GM06990 (cell line): ENCODE measurements around the gene GRM7.

Experiments used
- DNase-seq: peaks from one replicate; pipeline ENCODE4 v3.0.0-alpha.2; 2011; ENCODE audit not compliant: insufficient read length; ENCODE audit errors: extremely low read depth
- H3K27me3 ChIP-seq: replicated peaks from 2 replicates; pipeline ENCODE4 v1.6.0; 2011; ENCODE audit warnings: low read length; ENCODE audit not compliant: control insufficient read depth, insufficient read depth
- H3K36me3 ChIP-seq: 2 replicates; pipeline ENCODE4 v1.5.1; 2011; ENCODE audit warnings: low read length; ENCODE audit not compliant: control insufficient read depth, insufficient read depth
- H3K4me3 ChIP-seq: replicated peaks from 2 replicates; pipeline ENCODE4 v1.5.1; 2011; ENCODE audit warnings: low read depth, mild to moderate bottlenecking, control low read depth, low read length
- TF ChIP-seq, protein P1 (sequence below): IDR thresholded peaks from 2 replicates; pipeline ENCODE4 v1.5.1; 2011; ENCODE audit warnings: low read length, control low read depth, mild to moderate bottlenecking, inconsistent platforms; ENCODE audit not compliant: insufficient read depth, poor library complexity, severe bottlenecking

Gene GRM7

DNA sequence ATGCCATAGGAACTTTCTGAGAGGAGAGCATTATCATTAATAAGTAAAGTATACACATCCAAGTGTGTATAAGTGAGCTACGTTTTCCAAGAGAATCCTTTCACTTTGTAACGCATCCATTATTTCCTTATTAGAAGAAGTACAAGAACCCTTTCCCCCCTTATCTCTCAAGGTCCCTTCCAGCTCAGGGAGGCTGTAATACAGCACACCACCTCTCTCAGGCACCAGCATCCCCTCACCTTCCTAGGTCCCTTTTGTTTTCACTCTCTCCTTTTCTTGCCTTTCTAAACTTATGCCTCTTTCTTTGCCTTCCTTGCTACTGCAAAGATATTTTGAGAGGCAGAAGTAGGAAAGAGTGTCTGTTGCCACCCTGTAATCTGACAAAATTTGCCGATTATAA lies 446.0 kb downstream of the GRM7 start:
- DNase-seq: no peak
- no peak overlapping the region for H3K4me3 ChIP-seq
- no peaks in the 10 kb centered on the region for H3K36me3 ChIP-seq
- no peaks in the 10 kb centered on the region for H3K27me3 ChIP-seq
- TF ChIP-seq, protein P1, sequence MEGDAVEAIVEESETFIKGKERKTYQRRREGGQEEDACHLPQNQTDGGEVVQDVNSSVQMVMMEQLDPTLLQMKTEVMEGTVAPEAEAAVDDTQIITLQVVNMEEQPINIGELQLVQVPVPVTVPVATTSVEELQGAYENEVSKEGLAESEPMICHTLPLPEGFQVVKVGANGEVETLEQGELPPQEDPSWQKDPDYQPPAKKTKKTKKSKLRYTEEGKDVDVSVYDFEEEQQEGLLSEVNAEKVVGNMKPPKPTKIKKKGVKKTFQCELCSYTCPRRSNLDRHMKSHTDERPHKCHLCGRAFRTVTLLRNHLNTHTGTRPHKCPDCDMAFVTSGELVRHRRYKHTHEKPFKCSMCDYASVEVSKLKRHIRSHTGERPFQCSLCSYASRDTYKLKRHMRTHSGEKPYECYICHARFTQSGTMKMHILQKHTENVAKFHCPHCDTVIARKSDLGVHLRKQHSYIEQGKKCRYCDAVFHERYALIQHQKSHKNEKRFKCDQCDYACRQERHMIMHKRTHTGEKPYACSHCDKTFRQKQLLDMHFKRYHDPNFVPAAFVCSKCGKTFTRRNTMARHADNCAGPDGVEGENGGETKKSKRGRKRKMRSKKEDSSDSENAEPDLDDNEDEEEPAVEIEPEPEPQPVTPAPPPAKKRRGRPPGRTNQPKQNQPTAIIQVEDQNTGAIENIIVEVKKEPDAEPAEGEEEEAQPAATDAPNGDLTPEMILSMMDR: no peak

DNA sequence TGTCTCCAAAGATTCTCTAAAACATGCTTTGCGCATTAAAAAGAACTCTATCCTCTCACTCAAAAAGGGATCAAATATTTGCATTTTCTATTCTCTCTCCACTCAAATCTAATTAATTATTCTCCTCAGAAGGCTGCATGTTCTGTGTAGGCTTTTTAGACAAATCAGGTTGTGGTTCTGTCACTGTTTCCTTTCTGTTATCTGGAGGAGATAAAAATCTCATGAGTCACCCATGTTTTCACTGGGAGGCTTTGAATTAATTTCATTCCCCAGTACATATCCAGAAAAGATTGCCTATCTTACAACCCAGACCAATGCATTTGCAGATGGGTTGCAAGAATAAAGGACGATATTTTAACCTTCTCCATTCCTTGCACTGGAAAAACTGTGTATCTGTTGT lies 446.5 kb downstream of the GRM7 start:
- Histone ChIP-seq H3K36me3 (no peaks in the 10 kb centered on the region), H3K4me3 (no peak overlapping the region), H3K27me3 (no peaks in the 10 kb centered on the region)
- DNase-seq: no peak
- TF ChIP-seq, protein P1: no peak

DNA sequence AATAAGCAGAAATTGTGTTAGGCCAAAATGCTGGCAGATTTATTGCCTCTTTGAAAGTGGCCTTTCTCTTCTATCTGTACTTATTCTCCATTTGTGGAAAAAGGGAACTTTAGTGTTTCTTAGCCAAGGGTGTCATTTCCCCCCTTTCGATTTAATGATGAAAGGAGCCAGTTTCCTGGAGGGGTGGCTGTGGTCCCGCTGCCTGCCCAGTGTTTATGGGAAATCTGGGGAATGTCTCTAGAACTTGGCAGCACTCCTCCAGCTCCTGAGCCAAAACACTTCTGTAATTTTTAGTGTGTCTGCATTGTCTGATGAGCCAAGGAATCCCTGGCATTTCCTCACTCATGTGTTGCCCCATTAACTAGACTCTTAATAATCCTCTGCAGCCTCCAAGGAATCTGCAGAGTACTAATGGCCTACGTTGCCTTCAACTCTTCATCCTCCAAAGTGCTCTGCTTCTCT lies 448.8 kb downstream of the GRM7 start:
- TF ChIP-seq, protein P1: no peak
- no peaks in the 10 kb centered on the region for H3K36me3 ChIP-seq
- no peaks in the 10 kb centered on the region for H3K27me3 ChIP-seq
- no peak for DNase-seq
- H3K4me3 ChIP-seq: no peak overlapping the region

DNA sequence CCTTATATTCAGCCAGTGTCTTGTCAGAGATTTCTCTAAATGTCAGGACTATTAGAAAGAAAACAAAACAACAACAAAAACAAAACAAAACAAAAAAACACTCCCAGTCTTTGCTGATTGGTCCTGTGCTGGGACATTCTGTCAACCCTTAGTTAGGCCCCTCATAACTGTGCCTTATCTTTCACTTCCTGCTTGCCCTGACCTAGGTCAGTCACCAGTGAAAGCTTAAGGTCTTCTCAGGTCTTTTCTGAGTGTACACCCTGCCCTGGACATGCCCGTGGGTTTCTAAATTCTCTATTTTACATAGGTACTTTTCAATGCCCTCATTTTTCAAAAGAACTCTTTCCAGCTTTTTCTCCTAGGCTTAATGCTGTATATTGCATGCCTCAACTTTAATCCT lies 454.1 kb downstream of the GRM7 start:
- TF ChIP-seq, protein P1: no peak
- no peaks in the 10 kb centered on the region for H3K36me3 ChIP-seq
- no peaks in the 10 kb centered on the region for H3K27me3 ChIP-seq
- no peak overlapping the region for H3K4me3 ChIP-seq
- DNase-seq: no peak

DNA sequence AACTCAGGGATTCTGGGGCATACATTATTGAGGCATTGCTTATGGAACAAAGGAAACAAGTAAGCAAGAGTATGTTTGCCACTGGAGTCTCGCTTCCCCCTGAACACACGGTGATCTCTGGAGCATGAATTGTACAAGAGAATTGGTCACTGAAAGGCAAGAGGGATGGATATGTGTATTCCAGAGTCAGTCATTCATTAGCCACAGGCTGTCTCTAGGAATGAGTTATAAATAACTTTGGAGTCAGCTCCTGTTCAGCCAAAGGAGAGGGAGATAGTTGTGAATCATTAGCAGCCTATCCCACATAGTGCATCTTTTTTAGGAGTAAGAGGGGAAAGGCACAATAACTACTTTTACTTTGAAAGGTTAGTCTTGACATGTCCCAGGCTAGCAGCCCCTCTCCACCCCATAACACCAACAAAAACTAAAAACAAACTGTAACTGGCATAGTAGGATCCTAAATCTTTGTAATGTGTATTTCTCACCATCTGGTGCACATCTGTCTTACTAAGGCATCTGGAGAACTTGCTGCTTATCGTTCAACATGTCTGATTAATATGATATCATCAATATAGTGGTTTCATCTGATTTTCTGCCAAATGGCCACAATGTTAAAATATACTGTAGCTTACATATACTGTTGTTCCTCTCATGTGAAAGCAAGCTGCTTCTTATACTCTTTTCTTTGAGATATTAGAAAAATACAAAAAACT lies 462.2 kb downstream of the GRM7 start:
- Histone ChIP-seq H3K36me3 (no peaks in the 10 kb centered on the region), H3K4me3 (no peak overlapping the region), H3K27me3 (no peaks in the 10 kb centered on the region)
- TF ChIP-seq, protein P1: no peak
- no peak for DNase-seq
